Activated T-helper 1 cell treated with anti-CD3 and anti-CD28 coated beads, Interleukin-12 subunit alpha, Interleukin-12 subunit beta, Interleukin-2, Interleukin-4 antibody, amounts not matched to agents 30 ng/mL and 10 ng/mL and 1 ng/mL, durations not matched to agents 14 hours and 24 hours and 36 hours (primary cell): ENCODE data around the gene PRR20C. TPM values are rescaled to one million over a fixed set of nuclear protein-coding genes. Genes with fewer than 3 reads are reported as not detected.

Source experiments
- DNase-seq: peaks from one replicate; pipeline ENCODE4 v3.0.0; 2021; ENCODE audit warnings: low spot score
- H3K27ac Mint-ChIP-seq: one replicate; pipeline ENCODE4 v1.8.0; 2021; ENCODE audit warnings: mild to moderate bottlenecking, mixed read lengths
- H3K27me3 Mint-ChIP-seq: one replicate; pipeline ENCODE4 v1.8.0; 2022; ENCODE audit warnings: mild to moderate bottlenecking, moderate library complexity, mixed read lengths; ENCODE audit not compliant: insufficient read depth
- H3K36me3 Mint-ChIP-seq: one replicate; pipeline ENCODE4 v1.8.0; 2021; ENCODE audit warnings: low read depth, mixed read lengths
- H3K4me1 Mint-ChIP-seq: one replicate; pipeline ENCODE4 v1.8.0; 2021; ENCODE audit warnings: low read depth, mixed read lengths
- H3K4me3 Mint-ChIP-seq: one replicate; pipeline ENCODE4 v1.8.0; 2021; ENCODE audit warnings: mild to moderate bottlenecking, moderate library complexity, mixed read lengths
- H3K9me3 Mint-ChIP-seq: one replicate; pipeline ENCODE4 v1.8.0; 2021; ENCODE audit warnings: mixed read lengths
- intact Hi-C: fragments of 100-400 bp; cut with micrococcal nuclease; formaldehyde crosslinking; loops from one replicate; pipeline ENCODE4 v1.15.1; 2024
- total RNA-seq: library from RNA; stranded (reverse); gene quantifications from 2 replicates; pipeline ENCODE4 v1.2.3, GENCODE V29; 2022

PRR20C gene
- total RNA-seq, 1 donor from 2014 or later: not detected

DNA sequence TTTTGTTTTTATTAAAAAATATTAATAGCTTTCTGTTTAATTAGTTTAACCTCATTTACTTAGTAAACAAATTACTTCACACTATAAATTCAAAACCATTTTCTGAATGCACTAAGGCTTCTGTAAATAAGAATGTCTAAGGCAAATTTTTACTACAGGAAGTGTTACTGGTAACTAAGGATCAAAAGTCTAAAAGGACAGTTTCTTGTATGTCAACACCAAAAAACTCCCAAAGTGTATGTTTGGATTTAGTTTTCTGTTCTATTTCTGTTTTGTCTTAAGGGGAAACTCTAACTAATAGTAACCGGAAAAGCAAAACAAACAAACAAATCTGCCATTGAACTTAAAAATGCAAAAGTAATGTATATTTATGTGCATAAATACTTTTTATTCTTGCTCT is 37.8 kb downstream of the PRR20C start:
- no peak overlapping the region for H3K27ac Mint-ChIP-seq
- H3K4me3 Mint-ChIP-seq: no peak overlapping the region
- no peaks in the 10 kb centered on the region for H3K36me3 Mint-ChIP-seq
- DNase-seq: no peak
- H3K27me3 Mint-ChIP-seq: no peaks in the 10 kb centered on the region
- intact Hi-C loops: no loop called here
- H3K4me1 Mint-ChIP-seq: no peaks in the 10 kb centered on the region
- no peaks in the 10 kb centered on the region for H3K9me3 Mint-ChIP-seq

Other genes starting within 250 kb of the PRR20C start
- not detected in 2 replicates for gene PRR20A, start 13.1 kb upstream of the PRR20C start, total RNA-seq
- not detected in 2 replicates for gene PRR20B, start 6.6 kb upstream of the PRR20C start, total RNA-seq
- gene PRR20D, start 6.6 kb downstream of the PRR20C start, total RNA-seq: not detected in 2 replicates
- gene PRR20E, start 13.1 kb downstream of the PRR20C start, total RNA-seq: not detected in 2 replicates